Caco-2 (cell line): Measurements from ENCODE around the gene BLMH. TPM values are rescaled to one million over a fixed set of nuclear protein-coding genes. Genes with fewer than 3 reads are reported as not detected.

Experiments
- BruUV-seq: library from RNA; stranded (reverse); fragments of 400-500 nt; replicated peaks from 2 replicates; lab custom pipeline; 2021; lab: Mats Ljungman, UMichigan
- CTCF ChIA-PET: fragments of 300-600 bp; sonication (Branson Sonifier 250); formaldehyde crosslinking; loops from one replicate; lab custom pipeline; 2022; ENCODE audit warnings: antibody characterized with exemption; lab: Charles Lee
- POLR2A ChIA-PET: fragments of 300-600 bp; sonication (Branson Sonifier 250); formaldehyde crosslinking; loops from one replicate; lab custom pipeline; 2022; ENCODE audit warnings: antibody characterized with exemption; lab: Charles Lee
- DNase-seq, 2 experiments: peaks; one replicate each; pipeline versions ENCODE4 v3.0.0 to v3.0.0-alpha.2; 2020 to 2022
- H3K27me3 ChIP-seq: replicated peaks from 2 replicates; pipeline ENCODE4 v1.6.0; 2011; ENCODE audit warnings: low read length; ENCODE audit not compliant: control insufficient read depth, insufficient read depth
- H3K36me3 ChIP-seq: 2 replicates; pipeline ENCODE4 v1.5.1; 2011; ENCODE audit warnings: low read length; ENCODE audit not compliant: control insufficient read depth, insufficient read depth
- H3K4me1 ChIP-seq: fragments of 250-450 bp; sonication (Bioruptor Pico); 2 replicates; pipeline ENCODE4 v1.5.1; 2020; ENCODE audit warnings: mild to moderate bottlenecking
- H3K4me3 ChIP-seq: 2 replicates; pipeline ENCODE4 v1.5.1; 2011; ENCODE audit warnings: low read depth, mild to moderate bottlenecking, control low read depth, low read length
- H3K9me3 ChIP-seq: fragments of 250-450 bp; sonication (Bioruptor Pico); 2 replicates; pipeline ENCODE4 v1.5.1; 2020; ENCODE audit warnings: mild to moderate bottlenecking, moderate library complexity
- H3K27ac Mint-ChIP-seq: one replicate; pipeline ENCODE4 v1.8.0; 2022; ENCODE audit warnings: mixed read lengths; ENCODE audit not compliant: unreplicated experiment
- H3K27me3 Mint-ChIP-seq: one replicate; pipeline ENCODE4 v1.8.0; 2022; ENCODE audit warnings: mixed read lengths; ENCODE audit not compliant: insufficient read depth, unreplicated experiment
- H3K36me3 Mint-ChIP-seq: one replicate; pipeline ENCODE4 v1.8.0; 2022; ENCODE audit warnings: mild to moderate bottlenecking, mixed read lengths; ENCODE audit not compliant: insufficient read depth, unreplicated experiment
- H3K4me1 Mint-ChIP-seq: one replicate; pipeline ENCODE4 v1.8.0; 2022; ENCODE audit warnings: low read depth, mixed read lengths; ENCODE audit not compliant: unreplicated experiment
- H3K4me3 Mint-ChIP-seq: one replicate; pipeline ENCODE4 v1.8.0; 2022; ENCODE audit warnings: mild to moderate bottlenecking, moderate library complexity, mixed read lengths; ENCODE audit not compliant: unreplicated experiment
- H3K9me3 Mint-ChIP-seq: one replicate; pipeline ENCODE4 v1.8.0; 2022; ENCODE audit warnings: mixed read lengths; ENCODE audit not compliant: unreplicated experiment
- intact Hi-C: fragments of 100-400 bp; cut with micrococcal nuclease; formaldehyde crosslinking; loops from one replicate; pipeline ENCODE4 v1.10.0; 2022; ENCODE audit not compliant: unreplicated experiment
- total RNA-seq: library from RNA; stranded (reverse); gene quantifications from 2 replicates; pipeline ENCODE4 v1.2.3, GENCODE V29; 2022
- TF ChIP-seq, protein P1 (sequence below), 2 experiments: fragments of 200-600 bp in 1 of 2; IDR thresholded peaks; 1 replicate in 1 of 2; 2 replicates in 1 of 2; pipeline versions ENCODE4 v1.5.1 to v1.8.0; 2011 to 2022; ENCODE audit warnings: antibody characterized with exemption in 1 of 2, control low read depth in 1 of 2, inconsistent platforms in 1 of 2, low read depth in 1 of 2, low read length in 1 of 2, mild to moderate bottlenecking in 1 of 2, moderate library complexity in 1 of 2; ENCODE audit not compliant: insufficient read depth in 1 of 2, severe bottlenecking in 1 of 2, unreplicated experiment in 1 of 2

BLMH gene
- total RNA-seq, 1 experiment from 2014 or later = 56.1 TPM

DNA sequence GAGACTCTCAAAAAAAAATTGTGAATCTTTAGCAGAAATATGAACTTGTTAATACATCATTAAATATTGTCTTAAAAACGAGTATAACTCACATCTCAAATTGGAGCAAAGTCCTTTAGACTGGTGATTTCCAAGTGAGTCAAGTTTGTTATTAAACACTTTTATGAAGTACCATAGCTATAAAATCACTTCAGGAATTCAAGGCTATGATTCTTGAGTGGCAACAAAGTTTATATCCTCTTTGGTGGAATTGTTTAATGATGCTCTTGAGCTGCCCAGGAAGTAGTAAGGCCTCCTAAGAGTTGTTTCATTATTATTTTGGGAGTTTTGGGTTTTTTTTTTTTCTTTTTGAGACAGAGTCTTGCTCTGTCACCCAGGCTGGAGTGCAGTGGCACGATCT lies 16.7 kb upstream of the BLMH start:
- no peaks in the 10 kb centered on the region for H3K27me3 Mint-ChIP-seq
- POLR2A ChIA-PET = interaction anchor here (0.5 to 0.7 kb wide), 2 partner anchors 147 to 292 kb away, joined by 4 to 7 read pairs; no protein-coding TSS in a partner anchor
- no peaks in the 10 kb centered on the region for H3K36me3 Mint-ChIP-seq
- no peak overlapping the region for H3K4me3 ChIP-seq
- no peak overlapping the region for H3K4me3 Mint-ChIP-seq
- no peaks in the 10 kb centered on the region for H3K36me3 ChIP-seq
- BruUV-seq = no TSS peak
- CTCF ChIA-PET = no interaction called here
- TF ChIP-seq, protein P1, sequence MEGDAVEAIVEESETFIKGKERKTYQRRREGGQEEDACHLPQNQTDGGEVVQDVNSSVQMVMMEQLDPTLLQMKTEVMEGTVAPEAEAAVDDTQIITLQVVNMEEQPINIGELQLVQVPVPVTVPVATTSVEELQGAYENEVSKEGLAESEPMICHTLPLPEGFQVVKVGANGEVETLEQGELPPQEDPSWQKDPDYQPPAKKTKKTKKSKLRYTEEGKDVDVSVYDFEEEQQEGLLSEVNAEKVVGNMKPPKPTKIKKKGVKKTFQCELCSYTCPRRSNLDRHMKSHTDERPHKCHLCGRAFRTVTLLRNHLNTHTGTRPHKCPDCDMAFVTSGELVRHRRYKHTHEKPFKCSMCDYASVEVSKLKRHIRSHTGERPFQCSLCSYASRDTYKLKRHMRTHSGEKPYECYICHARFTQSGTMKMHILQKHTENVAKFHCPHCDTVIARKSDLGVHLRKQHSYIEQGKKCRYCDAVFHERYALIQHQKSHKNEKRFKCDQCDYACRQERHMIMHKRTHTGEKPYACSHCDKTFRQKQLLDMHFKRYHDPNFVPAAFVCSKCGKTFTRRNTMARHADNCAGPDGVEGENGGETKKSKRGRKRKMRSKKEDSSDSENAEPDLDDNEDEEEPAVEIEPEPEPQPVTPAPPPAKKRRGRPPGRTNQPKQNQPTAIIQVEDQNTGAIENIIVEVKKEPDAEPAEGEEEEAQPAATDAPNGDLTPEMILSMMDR (IDR thresholded peaks at IDR 0.05; ENCODE audit: insufficient read depth in 1 of 2, low read depth in 1 of 2, low read length in 1 of 2, severe bottlenecking in 1 of 2, unreplicated experiment in 1 of 2) = no peak
- no peaks in the 10 kb centered on the region for H3K9me3 Mint-ChIP-seq
- no peak overlapping the region for H3K27ac Mint-ChIP-seq
- H3K4me1 ChIP-seq = no peaks in the 10 kb centered on the region
- intact Hi-C loops = no loop called here
- no peaks in the 10 kb centered on the region for H3K27me3 ChIP-seq
- no peak for DNase-seq
- no peaks in the 10 kb centered on the region for H3K9me3 ChIP-seq
- H3K4me1 Mint-ChIP-seq = peaks cover 14% of the 10 kb centered on the region

DNA sequence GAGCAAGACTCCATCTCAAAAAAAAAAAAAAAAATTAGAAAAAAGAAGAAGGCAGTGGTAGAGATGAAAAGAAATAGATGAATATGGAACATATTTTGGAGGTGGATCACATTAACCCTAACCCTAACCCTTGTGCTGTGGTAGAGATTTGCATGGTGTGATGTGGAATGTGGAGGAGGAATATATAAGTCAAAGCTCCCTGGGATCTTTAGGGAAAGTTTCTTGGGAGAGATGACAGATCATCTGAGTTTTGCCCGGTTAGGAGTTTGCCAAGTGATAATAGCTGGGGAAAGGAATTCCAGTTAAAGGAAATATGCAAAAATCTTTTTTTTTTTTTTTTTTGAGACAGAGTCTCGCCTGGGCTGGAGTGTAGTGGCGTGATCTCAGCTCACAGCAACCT lies 13.0 kb upstream of the BLMH start:
- Histone ChIP-seq H3K27me3 (no peaks in the 10 kb centered on the region), H3K4me3 (no peak overlapping the region), H3K9me3 (peaks cover 3% of the 10 kb centered on the region; the same call in 1 of the 2 replicates), H3K4me1 (no peaks in the 10 kb centered on the region), H3K36me3 (no peaks in the 10 kb centered on the region)
- Mint-ChIP-seq H3K4me3 (no peak overlapping the region), H3K36me3 (no peaks in the 10 kb centered on the region), H3K4me1 (peaks cover 6% of the 10 kb centered on the region), H3K27me3 (no peaks in the 10 kb centered on the region), H3K27ac (no peak overlapping the region), H3K9me3 (peaks cover 8% of the 10 kb centered on the region)
- no TSS peak for BruUV-seq
- ChIA-PET POLR2A (interaction anchor here (0.7 kb wide), 1 partner anchor 18 kb away, joined by 5 read pairs; no protein-coding TSS in a partner anchor), CTCF (interaction anchor here (0.6 kb wide), 1 partner anchor 23 kb away, joined by 3 read pairs; no protein-coding TSS in a partner anchor)
- intact Hi-C loops = no loop called here
- TF ChIP-seq, protein P1 (IDR thresholded peaks at IDR 0.05; ENCODE audit: insufficient read depth in 1 of 2, low read depth in 1 of 2, low read length in 1 of 2, severe bottlenecking in 1 of 2, unreplicated experiment in 1 of 2) = no peak
- no peak for DNase-seq

DNA sequence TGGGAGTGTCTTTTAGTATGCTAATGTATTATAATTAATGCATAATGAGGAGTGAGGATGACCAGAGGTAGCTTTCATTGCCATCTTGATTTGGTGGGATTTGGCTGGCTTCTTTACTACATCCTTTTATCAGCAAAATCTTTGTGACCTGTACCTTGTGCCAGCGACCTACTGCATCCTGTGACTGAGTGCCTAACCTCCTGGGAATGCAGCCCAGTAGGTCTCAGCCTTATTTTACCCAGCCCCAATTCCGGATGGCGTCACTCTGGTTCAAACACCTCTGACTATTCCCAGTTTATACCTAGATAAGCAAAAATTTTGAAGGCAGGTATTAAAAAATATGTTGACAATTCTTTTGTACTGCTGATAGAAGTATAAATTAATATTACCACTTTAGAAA lies 10.5 kb upstream of the BLMH start:
- H3K4me1 Mint-ChIP-seq = peaks cover 6% of the 10 kb centered on the region
- BruUV-seq = no TSS peak

More for the DNA sequence above, 10.5 kb upstream of the BLMH start:
- ChIA-PET POLR2A (no interaction called here), CTCF (no interaction called here)
- Histone ChIP-seq H3K36me3 (no peaks in the 10 kb centered on the region; the same call in 1 of the 2 replicates), H3K27me3 (no peaks in the 10 kb centered on the region), H3K4me1 (no peaks in the 10 kb centered on the region), H3K4me3 (no peak overlapping the region), H3K9me3 (peaks cover 9% of the 10 kb centered on the region; the same call in 1 of the 2 replicates)
- Mint-ChIP-seq H3K27ac (no peak overlapping the region), H3K27me3 (no peaks in the 10 kb centered on the region), H3K4me3 (no peak overlapping the region), H3K36me3 (no peaks in the 10 kb centered on the region), H3K9me3 (peaks cover 12% of the 10 kb centered on the region)
- TF ChIP-seq, protein P1 (IDR thresholded peaks at IDR 0.05; ENCODE audit: insufficient read depth in 1 of 2, low read depth in 1 of 2, low read length in 1 of 2, severe bottlenecking in 1 of 2, unreplicated experiment in 1 of 2) = no peak
- DNase-seq = no peak
- intact Hi-C loops = no loop called here
